ENCODE data around the gene HOXA3. TPM values are rescaled to one million over a fixed set of nuclear protein-coding genes. Genes with fewer than 3 reads are reported as not detected.
A peak's percentile ranks its signal among the peaks of the same experiment; 100 is the strongest.

The HOXA3 gene
- total RNA-seq, 6 donors from 2014 or later = 0.20 to 11.4 (median 3.5) TPM

DNA sequence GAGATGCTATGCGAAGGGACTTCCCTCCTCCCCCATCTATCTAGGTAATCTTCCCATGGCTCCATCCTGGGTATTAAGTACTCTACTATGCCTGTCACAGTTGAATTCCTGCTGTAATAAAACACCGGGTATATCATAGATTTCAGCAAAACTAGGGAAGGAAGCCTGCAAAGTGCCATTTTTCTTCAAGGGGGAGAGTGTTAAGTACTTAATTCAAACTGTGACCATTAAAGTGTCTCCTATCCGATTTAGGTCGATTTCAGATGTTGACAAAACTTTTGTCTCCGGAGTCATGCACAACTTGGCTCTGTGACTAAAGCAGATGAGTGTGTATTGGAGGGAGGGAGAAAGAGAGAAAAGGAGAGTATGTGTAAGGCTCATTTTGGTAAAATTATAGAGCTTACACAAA lies 26.4 kb downstream of the HOXA3 start:
- no peaks in the 10 kb centered on the region for H3K36me3 ChIP-seq
- DNase-seq (no peak), ATAC-seq (ENCODE audit: low FRiP score in 2 of 2) (no peak)
- H3K4me1 ChIP-seq = peaks cover 11 to 25% (median 13%) of the 10 kb centered on the region in 4 donors
- peaks cover 0 to 11% (median 0%) of the 10 kb centered on the region in 4 donors for H3K27me3 ChIP-seq
- WGBS, 2 donors = 45 to 49% methylated on average over 5 of the region's 5 CpGs
- H3K9me3 ChIP-seq = no peaks in the 10 kb centered on the region
- peak overlapping the region; percentile 84 to 97 (median 90) for H3K27ac ChIP-seq
- TF ChIP-seq POLR2A (IDR thresholded peaks at IDR 0.05) = no peak
- no peak for TF ChIP-seq EP300 (IDR thresholded peaks at IDR 0.05)
- TF ChIP-seq, protein P1, sequence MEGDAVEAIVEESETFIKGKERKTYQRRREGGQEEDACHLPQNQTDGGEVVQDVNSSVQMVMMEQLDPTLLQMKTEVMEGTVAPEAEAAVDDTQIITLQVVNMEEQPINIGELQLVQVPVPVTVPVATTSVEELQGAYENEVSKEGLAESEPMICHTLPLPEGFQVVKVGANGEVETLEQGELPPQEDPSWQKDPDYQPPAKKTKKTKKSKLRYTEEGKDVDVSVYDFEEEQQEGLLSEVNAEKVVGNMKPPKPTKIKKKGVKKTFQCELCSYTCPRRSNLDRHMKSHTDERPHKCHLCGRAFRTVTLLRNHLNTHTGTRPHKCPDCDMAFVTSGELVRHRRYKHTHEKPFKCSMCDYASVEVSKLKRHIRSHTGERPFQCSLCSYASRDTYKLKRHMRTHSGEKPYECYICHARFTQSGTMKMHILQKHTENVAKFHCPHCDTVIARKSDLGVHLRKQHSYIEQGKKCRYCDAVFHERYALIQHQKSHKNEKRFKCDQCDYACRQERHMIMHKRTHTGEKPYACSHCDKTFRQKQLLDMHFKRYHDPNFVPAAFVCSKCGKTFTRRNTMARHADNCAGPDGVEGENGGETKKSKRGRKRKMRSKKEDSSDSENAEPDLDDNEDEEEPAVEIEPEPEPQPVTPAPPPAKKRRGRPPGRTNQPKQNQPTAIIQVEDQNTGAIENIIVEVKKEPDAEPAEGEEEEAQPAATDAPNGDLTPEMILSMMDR (IDR thresholded peaks at IDR 0.05) = no peak
- TF ChIP-seq POLR2AphosphoS5 (IDR thresholded peaks at IDR 0.05) = no peak
- no peak overlapping the region for H3K4me3 ChIP-seq

DNA sequence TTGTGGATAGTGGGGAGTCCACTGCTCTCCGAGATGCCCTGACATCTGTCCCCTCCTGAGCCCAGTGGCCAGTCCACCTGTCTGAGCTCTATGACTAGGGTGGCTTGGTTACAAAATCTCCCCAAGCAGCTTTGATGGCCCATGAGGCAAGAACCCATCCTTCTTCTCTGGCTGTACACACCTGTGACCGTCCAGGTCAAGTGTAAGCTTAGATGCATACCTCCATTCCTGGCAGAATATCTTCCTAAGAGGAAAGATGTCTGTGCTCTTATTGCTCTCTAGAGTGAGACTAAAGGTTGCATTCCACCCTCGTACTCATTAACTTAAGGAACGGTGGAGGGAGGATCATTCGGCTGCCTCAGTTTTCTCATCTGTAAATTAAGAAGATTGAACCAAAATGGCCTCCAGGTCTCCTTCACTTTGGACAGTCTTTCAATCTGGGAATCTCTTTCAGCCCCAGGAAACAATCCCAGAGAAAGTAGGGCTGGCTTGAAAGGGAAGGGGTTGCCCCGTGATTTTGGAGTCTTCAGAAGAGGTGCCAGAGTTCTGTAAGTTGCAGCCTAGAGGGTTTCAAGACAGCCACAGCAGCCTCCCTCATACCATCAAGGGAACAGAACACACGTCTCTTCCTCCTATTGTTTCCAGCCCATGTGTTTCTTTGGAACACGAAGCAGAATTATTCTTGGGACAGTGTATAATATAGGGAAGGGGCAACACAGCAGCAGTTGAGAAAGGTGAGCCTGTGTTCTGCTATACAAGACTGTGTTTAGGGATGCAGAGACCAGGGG lies 27.3 kb downstream of the HOXA3 start:
- H3K27me3 ChIP-seq = peaks cover 0 to 3% (median 0%) of the 10 kb centered on the region in 4 donors
- ATAC-seq (ENCODE audit: low FRiP score in 2 of 2) (no peak), DNase-seq (peak in 1 of 2 donors; percentile 17)
- peaks cover 14 to 29% (median 16%) of the 10 kb centered on the region in 4 donors for H3K4me1 ChIP-seq
- H3K36me3 ChIP-seq = no peaks in the 10 kb centered on the region
- peak overlapping the region; percentile 84 to 97 (median 90) for H3K27ac ChIP-seq
- H3K4me3 ChIP-seq = peak overlapping the region in 1 of 4 donors; percentile 41
- H3K9me3 ChIP-seq = no peaks in the 10 kb centered on the region
- TF ChIP-seq, protein P1 (IDR thresholded peaks at IDR 0.05) = no peak
- TF ChIP-seq EP300 (IDR thresholded peaks at IDR 0.05) = no peak
- TF ChIP-seq POLR2A (IDR thresholded peaks at IDR 0.05) = no peak
- whole genome bisulfite sequencing, 2 donors = 55 to 60% methylated on average over 8 of the region's 8 CpGs

DNA sequence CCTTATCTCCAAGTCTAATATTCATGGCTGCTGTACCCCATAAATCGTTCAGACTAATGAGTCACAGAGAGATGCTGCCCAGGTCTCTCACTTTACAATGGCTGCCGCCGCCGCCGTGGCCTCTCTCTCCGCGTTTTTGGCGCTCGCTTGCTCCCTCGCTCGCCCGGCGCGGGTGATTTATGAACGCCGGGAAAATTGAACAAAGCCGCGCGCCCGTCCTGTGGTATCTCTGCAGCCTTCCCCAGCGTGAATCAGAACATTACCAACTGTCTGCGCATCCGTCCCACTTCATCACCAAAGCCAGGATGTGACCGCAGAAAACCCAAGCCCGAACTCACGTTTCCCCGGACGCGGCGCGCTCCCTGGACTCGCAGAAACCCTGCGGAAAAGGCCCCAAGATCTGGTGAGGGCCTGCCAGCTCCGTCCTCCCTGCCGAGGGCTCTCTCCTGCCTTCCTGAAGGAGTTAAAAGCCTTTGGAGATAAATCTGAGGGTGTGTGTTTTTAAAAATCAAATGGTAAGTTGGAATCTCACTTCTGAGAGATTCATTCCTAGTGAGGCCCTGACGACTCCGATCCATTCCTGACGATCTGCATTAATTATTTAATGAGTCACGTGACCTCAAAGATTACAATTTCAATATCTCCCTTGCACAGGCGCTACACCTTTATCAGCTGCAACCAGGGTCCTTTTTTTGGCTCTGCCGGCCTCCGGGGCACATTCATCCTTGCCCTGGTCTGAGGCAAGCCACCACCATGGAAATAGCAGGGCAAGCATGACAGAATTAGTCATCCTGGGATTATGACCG lies 28.1 kb downstream of the HOXA3 start:
- DNase-seq (peak in 1 of 2 donors; percentile 89), ATAC-seq (ENCODE audit: low FRiP score in 2 of 2) (peak; percentile 48 to 91)
- Histone ChIP-seq H3K27ac (peak overlapping the region; percentile 84 to 97 (median 90)), H3K36me3 (no peaks in the 10 kb centered on the region), H3K9me3 (no peaks in the 10 kb centered on the region), H3K27me3 (no peaks in the 10 kb centered on the region), H3K4me1 (peaks cover 19 to 37% (median 20%) of the 10 kb centered on the region in 4 donors), H3K4me3 (peak overlapping the region in 3 of 4 donors; percentile 18 to 41 (median 41))
- 42 to 56% methylated on average over 38 to 43 of the region's 43 CpGs for WGBS, 2 donors
- TF ChIP-seq EP300 (IDR thresholded peaks at IDR 0.05) (no peak), POLR2A (IDR thresholded peaks at IDR 0.05) (peak in 1 of 4 donors; percentile 9), POLR2AphosphoS5 (IDR thresholded peaks at IDR 0.05) (peak in 1 of 2 donors; percentile 10)
- TF ChIP-seq, protein P1 (IDR thresholded peaks at IDR 0.05) = no peak

DNA sequence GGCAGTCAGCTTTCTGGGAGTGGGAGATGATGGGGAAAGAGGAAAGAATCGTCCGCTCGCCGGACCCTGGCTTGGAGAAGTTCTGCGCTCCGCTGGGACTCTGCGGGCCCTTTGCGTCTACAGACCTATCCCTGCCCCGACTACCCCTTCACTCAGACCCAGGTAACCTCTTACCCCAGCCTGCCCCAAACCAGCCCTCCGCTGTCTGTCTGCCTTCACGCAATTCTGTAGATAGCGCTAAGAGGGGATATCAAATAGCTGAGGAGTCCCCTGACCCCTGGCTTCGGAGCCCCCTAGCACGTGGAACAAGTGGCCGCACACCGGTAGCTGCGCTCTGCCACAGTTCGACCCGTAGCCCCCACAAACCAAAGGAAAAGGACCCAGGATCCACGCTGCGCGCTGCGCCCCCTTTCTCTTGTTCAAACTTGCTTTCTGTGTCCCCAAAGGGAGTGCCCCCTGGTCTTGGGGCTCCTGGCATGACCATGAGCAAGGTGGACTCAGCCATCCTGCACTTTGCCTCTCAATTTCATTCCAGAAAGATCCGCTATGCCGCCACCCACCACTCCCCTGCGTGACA lies 28.8 kb downstream of the HOXA3 start:
- Histone ChIP-seq H3K36me3 (no peaks in the 10 kb centered on the region), H3K4me3 (peak overlapping the region in 3 of 4 donors; percentile 18 to 41 (median 41)), H3K4me1 (peaks cover 16 to 42% (median 22%) of the 10 kb centered on the region in 4 donors), H3K27ac (peak overlapping the region; percentile 84 to 97 (median 90)), H3K9me3 (no peaks in the 10 kb centered on the region), H3K27me3 (no peaks in the 10 kb centered on the region)
- 44 to 48% methylated on average over 11 to 26 of the region's 26 CpGs for WGBS, 2 donors
- TF ChIP-seq POLR2A (IDR thresholded peaks at IDR 0.05) (no peak), EP300 (IDR thresholded peaks at IDR 0.05) (no peak), POLR2AphosphoS5 (IDR thresholded peaks at IDR 0.05) (no peak)
- TF ChIP-seq, protein P1 (IDR thresholded peaks at IDR 0.05) = no peak
- no peak for ATAC-seq (ENCODE audit: low FRiP score in 2 of 2)
- peak in 1 of 2 donors; percentile 36 for DNase-seq
